GM18508 (cell line): ENCODE data around the gene SRD5A2.
"Not testable (repeated sequence)": the region's sequence is repeated elsewhere in the genome, so short reads cannot be mapped to it uniquely, and the experiment has no call there.

Experiments used
- ATAC-seq: cut with Tn5 transposase; IDR thresholded peaks from one replicate; pipeline ENCODE4 v1.9.1; 2021; ENCODE audit warnings: moderate number of reproducible peaks; ENCODE audit not compliant: insufficient read depth, unreplicated experiment

The SRD5A2 gene

DNA sequence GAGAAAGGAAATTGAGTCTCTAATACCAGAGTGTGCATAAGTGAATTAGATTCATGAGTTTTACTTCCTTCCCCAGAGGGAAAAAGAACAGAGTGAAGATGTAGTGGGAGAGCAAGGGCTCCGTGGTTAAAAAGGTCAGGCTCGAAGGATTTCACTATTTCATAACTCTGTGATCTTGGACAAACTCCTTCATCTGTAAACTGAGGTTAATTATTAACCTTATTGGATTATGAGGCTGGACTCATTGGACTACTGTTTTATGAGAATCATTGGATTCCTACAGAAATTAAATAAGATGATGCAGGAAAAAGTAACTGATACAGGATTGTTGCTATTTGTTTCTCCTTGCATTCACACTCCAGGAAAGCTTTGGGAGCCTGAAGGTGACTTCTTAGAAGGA is 45.0 kb downstream of the SRD5A2 start:
- no peak for ATAC-seq

DNA sequence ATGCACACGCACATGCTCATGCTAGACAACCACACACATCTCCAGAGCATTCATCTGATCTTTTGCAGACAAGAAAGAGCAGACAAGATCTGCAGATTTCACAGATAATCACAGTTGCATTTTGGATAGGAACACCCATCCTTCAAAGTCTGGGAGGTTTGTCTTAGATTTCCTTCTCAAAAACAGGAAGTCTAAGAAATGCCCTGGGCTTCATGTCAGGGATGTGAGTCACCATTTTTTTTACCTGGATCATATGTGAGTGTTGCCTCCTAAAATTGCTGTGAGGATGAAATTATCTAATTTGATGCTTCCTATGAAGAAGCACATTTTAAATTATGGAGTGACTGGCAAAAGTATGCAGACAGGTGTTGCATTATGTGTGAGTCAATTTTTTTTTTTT is 46.1 kb downstream of the SRD5A2 start:
- no peak for ATAC-seq

DNA sequence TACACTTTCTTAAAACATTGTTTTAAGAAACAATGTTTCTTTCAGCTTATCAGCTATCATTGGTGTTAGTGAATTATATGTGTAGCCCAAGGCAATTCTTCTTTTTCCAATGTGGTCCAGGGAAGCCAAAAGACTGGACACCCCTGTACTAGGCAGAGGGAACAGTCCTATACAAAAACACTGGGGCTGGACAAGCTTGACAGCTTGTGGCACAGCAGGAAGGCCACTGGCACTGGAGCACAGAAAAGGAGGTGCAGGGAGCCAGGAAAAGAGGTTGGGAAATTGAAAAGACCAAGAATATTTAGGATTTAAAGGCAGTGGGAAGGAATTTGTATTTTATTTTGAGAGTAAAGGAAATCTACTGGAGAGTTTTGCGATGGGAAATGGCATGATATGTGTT is 47.7 kb downstream of the SRD5A2 start:
- no peak for ATAC-seq

DNA sequence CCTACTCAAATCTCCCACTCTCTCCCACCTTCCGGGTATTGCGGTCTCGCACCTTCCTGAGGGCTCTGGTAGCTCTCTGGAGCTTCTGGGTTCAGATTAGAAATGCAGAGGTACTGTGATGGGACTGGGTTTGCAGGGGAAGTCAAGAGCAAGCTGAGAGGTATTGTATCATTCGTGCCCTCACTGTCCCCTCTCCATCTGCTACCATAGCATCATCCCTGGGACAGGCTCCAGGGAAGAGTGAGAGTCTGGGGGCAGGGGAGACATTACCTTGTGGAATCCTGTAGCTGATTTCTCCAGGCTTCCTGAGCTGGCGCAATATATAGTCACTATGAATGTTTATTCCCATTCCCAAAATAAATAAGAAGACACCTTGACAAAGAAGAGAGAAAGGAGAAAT is 49.6 kb downstream of the SRD5A2 start:
- no peak for ATAC-seq

DNA sequence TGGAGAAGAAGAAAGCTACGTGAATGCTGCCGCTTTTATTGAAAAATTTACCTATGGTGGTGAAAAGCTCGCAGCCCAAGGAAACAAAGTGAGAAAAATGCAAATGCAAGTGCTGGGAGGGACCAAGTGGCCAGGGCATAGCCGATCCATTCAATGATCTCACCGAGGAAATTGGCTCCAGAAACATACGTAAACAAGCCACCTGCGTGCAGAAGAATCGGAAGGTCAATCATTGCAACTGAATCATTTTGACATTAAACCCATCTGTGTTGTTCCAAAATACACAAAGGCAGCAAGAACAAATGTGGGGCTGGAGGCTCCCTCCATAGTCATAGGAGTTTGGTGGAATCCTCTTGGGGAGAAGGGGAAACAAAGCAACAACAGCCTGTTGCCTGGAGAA is 51.5 kb downstream of the SRD5A2 start:
- ATAC-seq, result no peak

DNA sequence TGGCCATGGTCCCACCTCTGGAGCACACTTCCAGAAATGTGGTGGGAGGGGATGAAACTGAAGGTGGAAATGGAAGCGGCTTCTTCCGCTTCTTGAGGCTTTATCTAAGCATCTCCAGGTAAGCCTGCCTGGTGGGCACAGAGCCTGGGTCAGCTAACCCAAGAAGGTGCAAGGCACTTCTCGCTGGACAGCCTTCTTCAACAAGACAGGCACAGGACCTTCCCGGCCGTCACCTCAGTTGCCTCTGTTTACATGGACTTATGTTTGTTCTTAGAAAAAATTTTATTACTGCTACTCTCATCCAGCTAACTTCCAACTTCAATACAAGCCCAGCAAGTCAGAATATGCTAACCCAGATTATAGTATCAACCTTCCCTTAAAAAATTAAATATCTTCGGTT is 51.9 kb downstream of the SRD5A2 start:
- ATAC-seq, result no peak

DNA sequence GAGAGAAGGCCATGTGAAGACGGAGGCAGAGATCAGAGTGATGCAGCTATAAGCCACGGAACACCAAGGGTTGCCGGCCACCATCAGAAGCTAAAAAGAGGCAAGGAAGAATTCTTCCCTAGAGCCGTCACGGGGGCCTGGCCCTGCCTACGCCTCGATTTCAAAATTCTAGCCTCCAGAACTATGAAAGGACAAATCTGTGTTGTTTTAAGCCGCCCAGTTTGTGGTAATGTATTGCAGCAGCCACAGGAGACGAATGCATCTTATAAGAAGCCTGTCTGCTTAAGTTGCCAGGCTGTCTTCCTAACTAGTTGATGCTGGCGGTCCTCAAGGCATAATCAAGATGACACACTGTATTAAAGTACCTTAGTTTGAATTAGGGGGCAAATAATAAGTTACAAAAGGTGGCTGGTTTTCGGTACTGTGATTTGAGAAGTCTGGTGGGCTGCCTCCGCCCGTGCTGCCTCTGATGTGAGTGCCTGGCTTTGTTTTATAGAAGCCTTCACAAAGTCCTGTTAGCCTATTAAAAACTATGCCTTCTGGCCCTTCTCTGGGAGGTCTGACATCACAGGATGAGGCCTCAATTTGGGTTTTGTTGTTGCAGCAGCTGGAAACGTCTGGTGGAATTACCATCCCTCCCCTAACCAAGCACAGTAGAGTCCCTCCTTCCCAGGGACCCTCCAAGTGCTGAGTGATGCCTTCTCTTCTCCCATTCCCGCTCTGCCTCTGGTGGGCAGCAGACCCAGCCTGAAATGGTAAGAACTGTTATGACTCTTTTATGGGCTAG is 53.6 kb downstream of the SRD5A2 start:
- ATAC-seq, result no peak

DNA sequence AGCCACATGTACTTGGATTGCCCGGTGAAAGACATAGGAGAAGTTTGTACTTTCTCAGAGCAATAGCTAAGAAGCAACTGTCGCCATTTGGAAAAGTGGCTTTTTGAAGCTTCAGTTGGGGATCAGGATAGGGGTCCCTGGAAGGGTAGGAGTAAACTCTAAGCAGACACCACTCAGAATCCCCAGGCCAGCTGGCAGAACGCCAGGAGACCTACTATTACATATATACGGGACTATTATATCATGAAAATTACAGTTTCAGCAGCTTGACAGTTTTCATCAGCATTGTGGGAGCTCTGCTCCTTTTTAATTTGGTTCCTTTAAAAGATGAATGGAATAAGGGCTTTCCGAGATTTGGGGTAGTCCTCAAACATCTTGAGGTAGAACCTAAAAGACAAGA is 54.9 kb downstream of the SRD5A2 start:
- no peak for ATAC-seq

DNA sequence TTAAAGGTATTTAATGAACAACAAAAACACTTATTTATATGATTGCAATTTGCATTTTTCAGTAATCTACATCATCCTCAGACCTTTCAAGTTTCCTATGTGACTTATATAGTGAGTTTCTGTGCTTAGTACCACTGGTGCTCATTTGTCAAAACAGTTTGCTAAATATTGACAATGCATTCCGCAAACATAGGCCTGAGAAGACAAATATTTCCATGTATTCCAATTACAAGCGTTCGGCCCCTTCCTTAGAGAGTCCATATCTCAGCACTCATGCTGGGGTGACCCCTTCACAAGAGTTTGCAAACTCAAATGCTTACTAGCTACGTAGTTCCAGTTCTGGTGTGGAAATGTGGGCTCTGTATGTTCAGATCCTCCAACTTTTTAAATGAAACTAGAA is 56.1 kb downstream of the SRD5A2 start:
- ATAC-seq, result no peak

DNA sequence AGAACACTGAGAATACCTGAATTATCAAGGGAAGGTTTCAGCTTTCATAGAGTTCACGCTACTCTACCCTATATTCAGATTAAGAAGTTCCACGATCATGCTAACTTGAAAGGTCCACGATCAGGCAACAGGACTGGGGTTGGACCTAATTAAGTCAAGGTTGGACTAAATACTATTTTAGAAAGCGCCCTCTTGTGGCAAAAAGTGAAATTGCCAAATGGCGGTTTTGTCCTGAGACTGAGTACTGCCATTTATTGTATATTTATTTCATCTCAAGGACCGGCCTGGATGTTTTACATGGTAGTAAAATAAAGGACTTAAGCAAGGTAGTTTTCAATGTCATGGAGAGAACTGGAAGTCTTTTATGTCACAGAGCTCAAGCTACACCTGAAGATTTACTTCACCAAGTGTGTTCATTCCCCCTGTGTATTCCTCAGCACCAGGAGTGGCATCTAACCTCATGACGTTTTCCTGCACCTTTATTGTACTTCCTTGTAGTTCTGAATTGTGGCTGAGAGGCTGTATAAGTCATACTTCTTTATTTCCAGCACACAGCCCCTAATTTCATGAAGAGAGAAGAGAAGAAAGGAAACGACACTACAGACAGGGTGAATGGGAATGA is 56.8 kb downstream of the SRD5A2 start:
- no peak for ATAC-seq

DNA sequence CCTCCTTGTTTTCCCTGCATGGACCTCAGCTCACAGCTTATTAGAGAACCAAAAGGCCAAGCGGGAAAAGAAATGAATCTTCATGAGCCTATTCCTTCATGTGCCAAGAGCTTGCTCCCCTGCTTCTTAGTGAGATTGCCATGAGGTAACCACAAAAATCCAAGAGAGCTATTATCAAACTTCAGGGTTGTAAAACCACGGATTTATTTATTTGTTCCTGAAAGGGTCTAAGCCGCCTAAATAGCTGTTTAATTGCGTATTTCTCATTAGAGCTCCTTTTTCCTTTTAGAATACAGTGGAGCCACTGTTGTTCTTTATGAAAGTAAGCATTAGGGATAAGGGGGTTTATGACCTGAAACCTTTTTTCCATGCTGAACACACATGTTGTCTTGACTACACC is 58.0 kb downstream of the SRD5A2 start:
- no peak for ATAC-seq

DNA sequence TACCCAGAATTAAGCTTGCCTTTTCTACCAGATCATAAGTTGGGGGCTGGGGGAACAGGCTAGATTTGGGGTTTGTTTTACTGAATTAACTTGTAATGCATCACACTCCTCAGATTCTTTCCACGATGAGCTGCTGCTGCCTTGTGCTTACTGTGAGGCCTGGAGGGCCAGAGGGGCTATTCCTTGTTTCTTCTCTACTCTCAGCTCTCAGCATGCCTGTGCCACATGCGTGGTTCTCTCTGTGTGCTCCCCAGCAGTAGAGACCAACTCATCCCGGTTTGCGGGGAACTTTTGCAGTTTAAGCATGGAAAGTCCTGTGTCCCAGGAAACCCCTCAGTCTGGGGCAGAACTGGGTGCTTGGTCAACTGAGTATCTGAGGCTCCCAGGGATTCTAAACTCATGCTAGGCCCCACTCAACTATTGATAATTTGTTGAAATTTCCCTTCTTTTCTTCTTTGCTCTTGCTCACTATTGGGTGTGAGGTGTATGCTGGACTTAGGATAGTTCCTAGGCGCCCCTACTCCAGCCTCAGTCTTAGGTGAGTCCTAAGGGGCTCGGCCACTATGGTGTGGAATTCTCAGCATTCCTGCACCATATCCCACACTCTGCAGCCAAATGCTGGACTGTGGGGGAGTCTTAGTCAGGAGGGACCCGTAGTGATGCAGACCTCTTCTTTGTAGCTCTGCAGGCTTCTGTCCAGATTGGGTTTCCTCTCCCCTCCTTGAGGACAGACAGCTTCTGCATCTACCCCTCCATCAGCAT is 63.1 kb downstream of the SRD5A2 start:
- ATAC-seq, result no peak

DNA sequence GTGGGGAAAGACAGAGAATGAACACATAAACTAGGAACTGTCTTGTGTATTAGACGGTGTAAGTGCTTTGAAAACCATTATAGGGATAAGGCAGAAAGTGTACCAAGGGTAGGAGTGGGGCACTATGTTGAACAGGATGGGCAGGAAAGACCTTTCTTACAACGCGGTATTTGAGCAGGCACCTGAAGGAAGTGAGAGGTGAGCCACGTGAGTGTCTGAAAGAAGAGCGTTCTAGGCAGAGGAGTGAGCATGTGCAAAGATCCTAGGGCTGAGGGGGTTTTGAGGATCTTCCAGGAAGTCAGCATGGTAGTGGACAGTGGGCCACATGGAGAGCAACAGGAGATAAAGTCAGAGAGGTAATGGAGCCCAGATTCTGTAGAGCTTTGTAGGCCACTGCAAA is 65.2 kb downstream of the SRD5A2 start:
- no peak for ATAC-seq

DNA sequence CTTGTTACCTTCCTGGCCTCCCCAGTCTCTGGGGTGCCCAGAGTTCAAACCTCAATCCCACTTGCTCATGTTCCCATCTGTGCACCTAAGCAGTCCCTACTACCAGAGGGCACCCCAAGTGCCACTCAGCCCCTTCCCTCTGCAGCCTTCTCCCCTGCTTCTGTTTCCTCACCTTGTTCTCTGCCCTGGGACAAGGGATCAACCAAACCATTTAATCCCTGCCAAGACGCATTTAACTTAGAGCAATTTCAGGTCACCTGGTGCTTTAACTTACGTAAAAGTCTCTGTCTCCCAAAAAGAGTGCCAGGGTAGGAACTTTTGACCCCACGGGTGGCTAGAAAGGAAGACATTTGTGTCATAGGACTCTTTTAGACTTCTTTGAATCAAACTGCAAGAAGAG is 67.2 kb downstream of the SRD5A2 start:
- no peak for ATAC-seq

DNA sequence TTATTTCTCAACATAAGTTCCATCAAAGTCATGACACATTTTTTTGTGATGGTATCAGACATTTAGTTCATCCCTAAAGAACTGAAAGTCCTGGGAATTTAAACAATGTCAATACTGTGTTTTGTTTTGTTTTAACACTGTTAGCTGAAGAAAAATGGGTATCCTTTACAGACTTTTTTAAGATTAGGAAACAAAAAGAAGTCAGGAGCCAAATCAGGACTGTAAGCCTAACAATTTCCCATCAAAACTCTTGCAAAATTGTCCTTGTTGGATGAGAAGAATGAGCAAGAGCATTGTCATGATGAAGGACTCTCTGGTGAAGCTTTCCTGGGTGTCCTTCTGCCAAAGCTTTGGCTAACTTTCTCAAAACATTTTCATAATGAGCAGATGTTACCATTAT is 69.4 kb downstream of the SRD5A2 start:
- ATAC-seq, result no peak

DNA sequence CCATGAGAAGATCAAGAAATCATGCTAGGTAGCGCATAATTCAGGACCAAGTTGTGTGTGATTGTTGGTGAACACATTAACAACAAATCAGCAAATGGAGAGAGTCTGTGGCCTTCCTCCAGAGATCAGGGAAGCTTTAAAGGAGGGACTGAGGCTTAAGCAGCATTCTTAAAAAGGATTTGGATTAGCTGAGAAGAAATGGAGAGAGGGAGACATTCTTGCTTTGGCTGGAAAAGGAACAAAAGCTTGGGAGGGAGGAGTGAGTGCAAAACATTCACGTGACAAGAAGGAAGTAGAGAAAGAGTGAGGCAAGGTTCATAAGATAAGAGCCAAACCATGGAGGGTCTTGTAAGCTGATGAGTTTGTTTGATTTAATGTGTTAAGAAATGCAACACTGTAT is 75.6 kb downstream of the SRD5A2 start:
- ATAC-seq, result no peak

DNA sequence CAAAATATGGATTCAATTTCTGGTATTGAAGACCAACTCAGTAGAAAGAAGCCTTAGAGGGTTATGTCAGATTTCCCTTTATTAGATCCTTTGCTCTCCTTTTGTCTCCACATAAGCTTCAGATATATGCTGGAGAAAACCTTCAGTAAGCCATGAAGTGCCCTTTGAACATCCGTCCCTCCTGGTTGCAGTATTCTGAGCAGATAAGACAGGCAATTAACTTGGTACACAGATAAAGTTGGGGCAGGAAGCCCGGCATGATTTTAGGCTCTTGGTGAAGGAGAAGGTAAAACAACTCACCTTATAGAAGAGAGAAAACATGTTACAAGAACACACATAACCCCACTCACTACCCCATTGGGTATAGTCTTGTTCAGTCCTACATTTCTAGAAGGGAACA is 76.4 kb downstream of the SRD5A2 start:
- no peak for ATAC-seq

DNA sequence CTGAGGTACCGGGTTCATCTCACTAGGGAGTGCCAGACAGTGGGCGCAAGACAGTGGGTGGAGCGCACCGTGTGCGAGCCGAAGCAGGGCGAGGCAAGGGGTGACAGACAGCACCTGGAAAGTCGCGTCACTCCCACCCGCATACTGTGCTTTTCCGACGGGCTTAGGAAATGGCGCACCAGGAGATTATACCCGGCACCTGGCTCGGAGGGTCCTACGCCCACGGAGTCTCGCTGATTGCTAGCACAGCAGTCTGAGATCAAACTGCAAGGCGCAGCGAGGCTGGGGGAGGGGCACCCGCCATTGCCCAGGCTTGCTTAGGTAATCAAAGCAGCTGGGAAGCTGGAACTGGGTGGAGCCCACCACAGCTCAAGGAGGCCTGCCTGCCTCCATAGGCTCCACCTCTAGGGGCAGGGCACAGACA is 84.3 kb downstream of the SRD5A2 start:
- ATAC-seq, result not testable (repeated sequence)

DNA sequence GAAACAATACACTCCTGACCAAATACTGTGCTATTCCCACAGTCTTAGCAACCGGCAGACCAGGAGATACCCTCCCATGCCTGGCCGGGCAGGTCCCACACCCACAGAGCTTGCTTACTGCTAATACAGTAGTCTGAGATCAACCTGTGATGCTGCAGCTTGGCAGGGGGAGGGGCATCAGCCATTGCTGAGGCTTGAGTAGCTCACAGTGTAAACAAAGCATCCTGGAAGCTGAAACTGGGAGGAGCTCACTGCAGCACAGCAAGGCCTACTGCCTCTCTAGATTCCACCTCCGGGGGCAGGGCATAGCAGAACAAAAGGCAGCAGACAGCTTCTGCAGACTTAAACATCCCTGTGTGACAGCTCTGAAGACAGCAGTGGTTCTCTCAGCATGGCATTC is 91.4 kb downstream of the SRD5A2 start:
- not testable (repeated sequence) for ATAC-seq

DNA sequence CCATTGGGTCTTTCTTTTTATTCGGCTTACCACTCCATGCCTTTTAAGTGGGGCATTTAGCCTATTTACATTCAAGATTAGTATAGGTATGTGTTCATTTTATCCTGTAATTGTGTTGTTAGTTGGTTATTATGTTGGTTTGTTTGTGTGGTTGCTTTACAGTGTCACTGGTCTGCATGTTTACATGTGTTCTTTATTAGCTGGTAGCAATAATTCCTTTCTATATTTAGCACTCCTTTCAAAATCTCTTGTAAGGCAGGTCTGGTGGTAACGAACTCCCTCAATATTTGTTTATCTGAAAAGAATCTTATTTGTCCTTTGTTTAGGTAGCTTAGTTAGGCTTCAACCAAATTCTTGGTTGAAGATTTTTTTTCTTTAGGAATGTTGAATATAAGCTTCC is 97.5 kb downstream of the SRD5A2 start:
- ATAC-seq, result no peak

DNA sequence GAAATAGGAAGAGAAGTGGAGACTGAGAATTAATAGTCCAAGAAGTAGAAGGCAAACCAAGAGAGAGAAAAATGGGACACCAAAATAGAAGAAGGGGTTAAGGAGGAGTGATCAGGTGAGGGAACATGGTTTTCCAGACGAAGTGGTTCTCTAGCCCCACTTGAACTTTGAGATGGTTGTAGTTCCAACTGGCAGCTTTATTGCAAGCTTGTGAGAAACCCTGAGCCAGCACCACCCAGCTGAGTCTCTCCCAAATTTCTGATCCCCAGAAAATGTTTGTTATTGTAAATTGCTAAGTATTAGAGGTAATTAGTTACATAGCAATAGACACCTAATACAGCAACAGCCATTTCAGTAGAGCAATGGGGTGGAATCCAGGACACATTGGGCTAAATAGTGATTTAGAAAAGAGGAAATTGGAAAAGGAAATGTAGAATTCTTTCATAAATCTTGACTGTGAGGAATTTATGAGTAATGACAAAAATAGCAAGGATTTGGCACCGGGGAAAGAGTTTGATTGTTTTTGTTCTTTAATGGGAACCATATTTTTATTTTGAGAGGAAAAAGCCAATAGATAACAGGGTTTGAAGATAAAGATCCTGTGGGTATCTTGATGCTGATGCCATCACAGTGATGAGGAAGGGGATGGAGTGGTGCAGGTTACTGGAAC is 104.1 kb downstream of the SRD5A2 start:
- no peak for ATAC-seq
